PC-3 (cell line): ENCODE measurements around the gene ALDH6A1. TPM values are rescaled to one million over a fixed set of nuclear protein-coding genes. Genes with fewer than 3 reads are reported as not detected.

Experiments
- ATAC-seq: fragments of 200-7000 bp; cut with Tn5 transposase; 2 replicates; pipeline ENCODE4 v1.9.1; 2020; ENCODE audit warnings: mild to moderate bottlenecking, moderate library complexity
- BruUV-seq: library from RNA; stranded (reverse); fragments of 400-500 nt; replicated peaks from 2 replicates; lab custom pipeline; 2021; lab: Mats Ljungman, UMichigan
- CTCF ChIA-PET: fragments of 300-600 bp; sonication (Branson Sonifier 250); formaldehyde crosslinking; loops from one replicate; lab custom pipeline; 2022; ENCODE audit warnings: antibody characterized with exemption; lab: Charles Lee
- POLR2A ChIA-PET: fragments of 300-600 bp; sonication (Branson Sonifier 250); formaldehyde crosslinking; loops from one replicate; lab custom pipeline; 2022; ENCODE audit warnings: antibody characterized with exemption; ENCODE audit not compliant: unreplicated experiment; lab: Charles Lee
- DNase-seq: peaks from one replicate; pipeline ENCODE4 v3.0.0-alpha.2; 2015
- H2AFZ ChIP-seq: fragments of 300-600 bp; sonication (generic); 2 replicates; pipeline ENCODE4 v1.6.0; 2016; ENCODE audit warnings: antibody characterized with exemption, low read length
- H3F3A ChIP-seq: fragments of 300-600 bp; sonication (generic); one replicate; pipeline ENCODE4 v1.6.0; 2017; ENCODE audit warnings: antibody characterized with exemption, low read length, control low read depth, mild to moderate bottlenecking; ENCODE audit not compliant: unreplicated experiment
- H3K27ac ChIP-seq: fragments of 300-600 bp; sonication (generic); 2 replicates; pipeline ENCODE4 v1.5.1; 2016; ENCODE audit warnings: mild to moderate bottlenecking, low read length
- H3K27me3 ChIP-seq: fragments of 300-600 bp; sonication (generic); 2 replicates; pipeline ENCODE4 v1.6.1; 2016; ENCODE audit warnings: low read length, mixed read lengths
- H3K36me3 ChIP-seq: fragments of 300-600 bp; sonication (generic); 2 replicates; pipeline ENCODE4 v1.6.1; 2016; ENCODE audit warnings: low read depth, mixed run types, low read length, mixed read lengths
- H3K4me1 ChIP-seq: fragments of 300-600 bp; sonication (generic); 2 replicates; pipeline ENCODE4 v1.5.1; 2016; ENCODE audit warnings: low read length; ENCODE audit not compliant: insufficient read depth
- H3K4me2 ChIP-seq: fragments of 300-600 bp; sonication (generic); 2 replicates; pipeline ENCODE4 v1.6.0; 2016; ENCODE audit warnings: low read length
- H3K4me3 ChIP-seq: fragments of 300-600 bp; sonication (generic); 2 replicates; pipeline ENCODE4 v1.5.1; 2016; ENCODE audit warnings: mild to moderate bottlenecking, low read length, mixed read lengths
- H3K79me2 ChIP-seq: fragments of 300-600 bp; sonication (generic); 2 replicates; pipeline ENCODE4 v1.6.1; 2017; ENCODE audit warnings: low read length, mixed read lengths
- H3K9ac ChIP-seq: fragments of 300-600 bp; sonication (generic); 2 replicates; pipeline ENCODE4 v1.6.0; 2016; ENCODE audit warnings: mild to moderate bottlenecking, low read length
- H3K9me2 ChIP-seq: fragments of 300-600 bp; sonication (generic); replicated peaks from 2 replicates; pipeline ENCODE4 v1.6.1; 2016; ENCODE audit warnings: mixed run types, low read length, mixed read lengths
- H3K9me3 ChIP-seq: fragments of 300-600 bp; sonication (generic); 2 replicates; pipeline ENCODE4 v1.6.1; 2016; ENCODE audit warnings: low read length, mixed read lengths
- H4K20me1 ChIP-seq: fragments of 300-600 bp; sonication (generic); 2 replicates; pipeline ENCODE4 v1.6.1; 2016; ENCODE audit warnings: low read length, mixed read lengths
- EZH2 ChIP-seq: fragments of 300-600 bp; sonication (generic); IDR thresholded peaks from one replicate; pipeline ENCODE4 v1.6.1; 2017; ENCODE audit warnings: antibody characterized with exemption, mild to moderate bottlenecking, low read length; ENCODE audit not compliant: unreplicated experiment
- EZH2phosphoT487 ChIP-seq: fragments of 300-600 bp; sonication (generic); IDR thresholded peaks from 2 replicates; pipeline ENCODE4 v1.6.1; 2018; ENCODE audit warnings: mild to moderate bottlenecking, antibody characterized with exemption, low read length, borderline replicate concordance
- intact Hi-C: fragments of 100-400 bp; cut with micrococcal nuclease; formaldehyde crosslinking; loops from 2 replicates; pipeline ENCODE4 v1.9.0; 2023
- total RNA-seq: library from RNA; depleted of rRNA; stranded (reverse); fragments of >200 nt; gene quantifications from 2 replicates; pipeline ENCODE4 v1.2.3, GENCODE V29; 2014
- TF ChIP-seq, protein P1 (sequence below): fragments of 300-600 bp; sonication (generic); conservative IDR thresholded peaks from 2 replicates; pipeline ENCODE4 v1.5.1; 2017; ENCODE audit warnings: antibody characterized with exemption, low read depth, mild to moderate bottlenecking, low read length

Gene ALDH6A1
- total RNA-seq, 1 experiment from 2014 or later: 5.4 TPM

DNA sequence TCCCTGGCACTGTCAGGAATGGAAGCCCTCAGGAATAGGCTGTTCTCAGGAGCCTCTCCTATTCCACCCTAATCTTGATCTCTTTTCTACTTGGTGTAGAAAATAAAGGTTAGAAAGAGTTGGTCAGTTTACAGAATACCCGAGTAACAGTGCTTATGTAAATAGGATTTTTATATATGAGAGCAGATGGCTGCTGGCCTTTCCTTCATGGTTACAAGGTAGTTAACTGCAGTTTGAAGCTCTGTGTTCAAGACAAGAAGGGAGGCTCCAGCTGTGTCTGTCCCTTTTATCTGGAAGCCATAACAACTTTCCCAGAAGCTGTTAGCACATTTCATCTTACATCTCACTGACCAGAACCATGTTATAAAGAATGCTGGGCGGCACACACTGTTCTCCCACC is 42.0 kb downstream of the ALDH6A1 start:
- BruUV-seq: no TSS peak
- H3K36me3 ChIP-seq: no peaks in the 10 kb centered on the region

DNA sequence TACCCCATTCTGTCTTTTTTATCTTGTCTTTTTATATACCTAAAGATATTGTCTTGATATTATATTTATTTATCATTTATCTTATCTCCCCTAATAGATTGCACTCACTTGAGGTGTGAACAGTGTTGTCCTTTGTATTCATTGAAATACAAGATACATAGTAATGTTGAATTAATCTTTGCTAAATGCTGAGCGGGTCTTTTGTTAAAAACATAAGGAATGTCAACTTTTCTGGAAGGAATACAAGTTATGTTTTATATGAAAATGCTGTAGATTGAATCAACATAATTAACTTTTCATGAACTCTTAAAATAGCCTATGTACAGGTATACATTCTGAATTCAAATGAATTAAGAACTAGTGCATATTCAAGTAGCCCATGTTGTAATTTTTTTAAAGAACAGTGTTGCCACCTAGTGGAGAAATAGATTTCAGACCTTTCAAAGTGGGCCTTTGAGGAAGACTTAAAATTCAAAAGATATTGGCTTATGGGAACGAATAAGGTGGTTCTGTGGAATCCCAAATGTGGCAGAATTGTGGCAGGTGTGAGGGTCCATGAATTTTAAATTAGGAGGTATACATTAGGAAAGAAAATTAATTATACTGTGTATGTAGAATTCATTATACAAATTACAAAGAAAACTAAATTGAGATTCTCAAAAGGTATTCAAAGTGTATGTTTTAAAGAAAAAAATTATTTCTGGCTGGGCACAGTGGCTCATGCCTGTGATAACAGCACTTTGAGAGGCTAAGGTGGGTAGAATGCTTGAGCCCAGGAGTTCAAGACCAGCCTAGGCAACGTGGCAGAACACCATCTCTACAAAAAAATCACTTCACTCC is 46.0 kb downstream of the ALDH6A1 start:
- BruUV-seq: no TSS peak
- TF ChIP-seq EZH2 (no peak), EZH2phosphoT487 (no peak)
- TF ChIP-seq, protein P1, sequence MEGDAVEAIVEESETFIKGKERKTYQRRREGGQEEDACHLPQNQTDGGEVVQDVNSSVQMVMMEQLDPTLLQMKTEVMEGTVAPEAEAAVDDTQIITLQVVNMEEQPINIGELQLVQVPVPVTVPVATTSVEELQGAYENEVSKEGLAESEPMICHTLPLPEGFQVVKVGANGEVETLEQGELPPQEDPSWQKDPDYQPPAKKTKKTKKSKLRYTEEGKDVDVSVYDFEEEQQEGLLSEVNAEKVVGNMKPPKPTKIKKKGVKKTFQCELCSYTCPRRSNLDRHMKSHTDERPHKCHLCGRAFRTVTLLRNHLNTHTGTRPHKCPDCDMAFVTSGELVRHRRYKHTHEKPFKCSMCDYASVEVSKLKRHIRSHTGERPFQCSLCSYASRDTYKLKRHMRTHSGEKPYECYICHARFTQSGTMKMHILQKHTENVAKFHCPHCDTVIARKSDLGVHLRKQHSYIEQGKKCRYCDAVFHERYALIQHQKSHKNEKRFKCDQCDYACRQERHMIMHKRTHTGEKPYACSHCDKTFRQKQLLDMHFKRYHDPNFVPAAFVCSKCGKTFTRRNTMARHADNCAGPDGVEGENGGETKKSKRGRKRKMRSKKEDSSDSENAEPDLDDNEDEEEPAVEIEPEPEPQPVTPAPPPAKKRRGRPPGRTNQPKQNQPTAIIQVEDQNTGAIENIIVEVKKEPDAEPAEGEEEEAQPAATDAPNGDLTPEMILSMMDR: peak; percentile 89
- H3K79me2 ChIP-seq: no peaks in the 10 kb centered on the region
- H3K4me1 ChIP-seq: no peaks in the 10 kb centered on the region
- no peaks in the 10 kb centered on the region for H3K27me3 ChIP-seq
- ATAC-seq (peak; percentile 59), DNase-seq (peak; percentile 84)
- H3K9me3 ChIP-seq: no peaks in the 10 kb centered on the region
- intact Hi-C loops: loop anchor here (1.0 to 10.0 kb wide), 3 partner anchors 103 to 313 kb away; no protein-coding TSS in a partner anchor
- H3K9ac ChIP-seq: no peak overlapping the region
- H3K27ac ChIP-seq: no peak overlapping the region
- CTCF ChIA-PET: no interaction called here
- no peak overlapping the region for H3K4me2 ChIP-seq
- H3K9me2 ChIP-seq: no peaks in the 10 kb centered on the region
- POLR2A ChIA-PET: no interaction called here
- H3K36me3 ChIP-seq: no peaks in the 10 kb centered on the region
- H3F3A ChIP-seq: no peaks in the 10 kb centered on the region
- no peak overlapping the region for H3K4me3 ChIP-seq
- H2AFZ ChIP-seq: no peak overlapping the region
- H4K20me1 ChIP-seq: no peaks in the 10 kb centered on the region

More for the DNA sequence above, 42.0 kb downstream of the ALDH6A1 start:
- ChIA-PET POLR2A (no interaction called here), CTCF (no interaction called here)
- no peak overlapping the region for H2AFZ ChIP-seq
- intact Hi-C loops: no loop called here
- no peaks in the 10 kb centered on the region for H3K4me1 ChIP-seq
- no peak overlapping the region for H3K9ac ChIP-seq
- TF ChIP-seq, protein P1: no peak
- TF ChIP-seq EZH2: no peak
- TF ChIP-seq EZH2phosphoT487: no peak
- H3F3A ChIP-seq: no peaks in the 10 kb centered on the region
- no peaks in the 10 kb centered on the region for H3K27me3 ChIP-seq
- ATAC-seq: no peak
- no peak overlapping the region for H3K27ac ChIP-seq
- H3K9me2 ChIP-seq: no peaks in the 10 kb centered on the region
- H3K9me3 ChIP-seq: no peaks in the 10 kb centered on the region
- DNase-seq: no peak
- no peak overlapping the region for H3K4me2 ChIP-seq
- H4K20me1 ChIP-seq: no peaks in the 10 kb centered on the region
- H3K79me2 ChIP-seq: no peaks in the 10 kb centered on the region
- H3K4me3 ChIP-seq: no peak overlapping the region

DNA sequence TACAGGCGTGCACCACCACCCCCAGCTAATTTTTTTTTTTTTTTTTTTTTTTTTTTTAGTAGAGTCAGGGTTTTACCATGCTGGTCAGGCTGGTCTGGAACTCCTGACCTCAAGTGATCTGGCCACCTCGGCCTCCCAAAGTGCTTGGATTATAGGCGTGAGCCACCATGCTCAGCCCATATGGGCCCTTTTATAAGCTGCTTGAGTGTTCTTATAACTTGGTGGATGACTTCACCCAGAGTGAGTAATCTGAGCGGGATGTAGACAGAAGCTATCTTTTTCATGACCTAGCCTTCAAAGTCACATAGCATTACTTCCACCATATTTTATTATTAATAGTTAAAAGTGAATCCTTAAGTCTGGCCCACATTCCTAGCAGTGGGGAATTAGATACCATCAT is 48.7 kb downstream of the ALDH6A1 start:
- CTCF ChIA-PET: no interaction called here
- no TSS peak for BruUV-seq
- no peaks in the 10 kb centered on the region for H3F3A ChIP-seq
- POLR2A ChIA-PET: no interaction called here
- no peak overlapping the region for H3K9ac ChIP-seq
- no peaks in the 10 kb centered on the region for H3K36me3 ChIP-seq
- TF ChIP-seq, protein P1: no peak
- TF ChIP-seq EZH2phosphoT487: no peak
- no peaks in the 10 kb centered on the region for H3K79me2 ChIP-seq
- H3K27ac ChIP-seq: no peak overlapping the region
- no peaks in the 10 kb centered on the region for H3K9me2 ChIP-seq
- no peaks in the 10 kb centered on the region for H3K9me3 ChIP-seq
- peak; percentile 82 for ATAC-seq
- H3K4me3 ChIP-seq: no peak overlapping the region
- DNase-seq: peak; percentile 38
- no peaks in the 10 kb centered on the region for H3K27me3 ChIP-seq
- H3K4me1 ChIP-seq: no peaks in the 10 kb centered on the region
- no peaks in the 10 kb centered on the region for H4K20me1 ChIP-seq
- intact Hi-C loops: loop anchor here (5.0 to 10.0 kb wide), 2 partner anchors 208 to 311 kb away; no protein-coding TSS in a partner anchor
- no peak overlapping the region for H3K4me2 ChIP-seq
- H2AFZ ChIP-seq: no peak overlapping the region
